Measurements from ENCODE around the gene ITM2B. TPM values are rescaled to one million over a fixed set of nuclear protein-coding genes. Genes with fewer than 3 reads are reported as not detected.

Gene ITM2B
- total RNA-seq, 4 donors from 2014 or later: 476 to 770 (median 612) TPM

GRCh38 chr13:48224701-48225100, 8.3 kb upstream of the ITM2B start:
- no peaks in the 10 kb centered on the region for H3K36me3 ChIP-seq
- peaks cover 0 to 30% (median 10%) of the 10 kb centered on the region in 4 donors for H3K4me1 ChIP-seq
- H3K4me3 ChIP-seq: no peak overlapping the region
- TF ChIP-seq POLR2A (IDR thresholded peaks at IDR 0.05): no peak
- TF ChIP-seq EP300 (IDR thresholded peaks at IDR 0.05): no peak
- no peak for TF ChIP-seq CTCF (IDR thresholded peaks at IDR 0.05)
- H3K27me3 ChIP-seq: no peaks in the 10 kb centered on the region
- DNase-seq (ENCODE audit: low spot score in 2 of 2): no peak
- H3K9me3 ChIP-seq: no peaks in the 10 kb centered on the region
- 66 to 72% methylated on average over 3 of the region's 3 CpGs for WGBS, 2 donors
- peak overlapping the region in 1 of 4 donors; percentile 4 for H3K27ac ChIP-seq

GRCh38 chr13:48230541-48230940, 2.5 kb upstream of the ITM2B start:
- H3K4me1 ChIP-seq: peaks cover 0 to 26% (median 11%) of the 10 kb centered on the region in 4 donors
- no peak overlapping the region for H3K4me3 ChIP-seq
- no peak for DNase-seq (ENCODE audit: low spot score in 2 of 2)
- 30 to 38% methylated on average over 2 of the region's 2 CpGs for WGBS, 2 donors
- TF ChIP-seq POLR2A (IDR thresholded peaks at IDR 0.05) (no peak), EP300 (IDR thresholded peaks at IDR 0.05) (no peak), CTCF (IDR thresholded peaks at IDR 0.05) (no peak)
- no peaks in the 10 kb centered on the region for H3K36me3 ChIP-seq
- H3K9me3 ChIP-seq: no peaks in the 10 kb centered on the region
- no peaks in the 10 kb centered on the region for H3K27me3 ChIP-seq
- H3K27ac ChIP-seq: peak overlapping the region in 3 of 4 donors; percentile 41 to 100 (median 99)

- DNase-seq (ENCODE audit: low spot score in 2 of 2): no peak
- no peaks in the 10 kb centered on the region for H3K36me3 ChIP-seq
- no peak overlapping the region for H3K4me3 ChIP-seq
- TF ChIP-seq CTCF (IDR thresholded peaks at IDR 0.05) (no peak), POLR2A (IDR thresholded peaks at IDR 0.05) (no peak), EP300 (IDR thresholded peaks at IDR 0.05) (peak in 1 of 2 donors; percentile 23)
- H3K27me3 ChIP-seq: no peaks in the 10 kb centered on the region
- peaks cover 0 to 31% (median 14%) of the 10 kb centered on the region in 4 donors for H3K4me1 ChIP-seq
- WGBS, 2 donors: 15 to 18% methylated on average over 4 of the region's 4 CpGs
- H3K9me3 ChIP-seq: no peaks in the 10 kb centered on the region
- H3K27ac ChIP-seq: peak overlapping the region; percentile 41 to 100 (median 98)
These were observed 1.9 kb upstream of the ITM2B start for GRCh38 chr13:48231080-48231479.

- Histone ChIP-seq H3K4me3 (peak overlapping the region in 1 of 4 donors; percentile 100), H3K4me1 (peaks cover 0 to 40% (median 18%) of the 10 kb centered on the region in 4 donors), H3K27ac (peak overlapping the region; percentile 96 to 100 (median 100)), H3K9me3 (no peaks in the 10 kb centered on the region), H3K36me3 (no peaks in the 10 kb centered on the region), H3K27me3 (no peaks in the 10 kb centered on the region)
- DNase-seq (ENCODE audit: low spot score in 2 of 2): no peak
- no peak for TF ChIP-seq CTCF (IDR thresholded peaks at IDR 0.05)
These were observed 1.1 kb upstream of the ITM2B start for GRCh38 chr13:48231933-48232332.

- Histone ChIP-seq H3K4me1 (peaks cover 0 to 46% (median 24%) of the 10 kb centered on the region in 4 donors), H3K27me3 (no peaks in the 10 kb centered on the region), H3K27ac (peak overlapping the region; percentile 96 to 100 (median 100)), H3K9me3 (no peaks in the 10 kb centered on the region), H3K4me3 (peak overlapping the region; percentile 69 to 100 (median 87)), H3K36me3 (no peaks in the 10 kb centered on the region)
- 25% methylated on average over 20 to 21 of the region's 23 CpGs for WGBS, 2 donors
- DNase-seq (ENCODE audit: low spot score in 2 of 2): no peak
- no peak for TF ChIP-seq CTCF (IDR thresholded peaks at IDR 0.05)
- peak in 1 of 2 donors; percentile 65 for TF ChIP-seq POLR2A (IDR thresholded peaks at IDR 0.05)
- peak; percentile 13 to 79 for TF ChIP-seq EP300 (IDR thresholded peaks at IDR 0.05)
These were observed 473 bp upstream of the ITM2B start for GRCh38 chr13:48232420-48233045.

Measured in tibial nerve (tissue), 4 donors.